NB4 (cell line): ENCODE results near the gene ZNF747.

ENCODE experiments used
- DNase-seq: peaks from one replicate; pipeline ENCODE4 v3.0.0; 2010; ENCODE audit warnings: low read depth
- H3K4me3 ChIP-seq: one replicate; pipeline ENCODE4 v1.5.1; 2011; ENCODE audit warnings: mild to moderate bottlenecking, low read depth, low read length, moderate library complexity
- MAX ChIP-seq: IDR thresholded peaks from 2 replicates; pipeline ENCODE4 v1.6.1; 2011; ENCODE audit warnings: low read depth, low read length
- MYC ChIP-seq: IDR thresholded peaks from 2 replicates; pipeline ENCODE4 v1.6.1; 2011; ENCODE audit warnings: low read depth, low read length
- POLR2A ChIP-seq: IDR thresholded peaks from 2 replicates; pipeline ENCODE4 v1.6.1; 2011; ENCODE audit warnings: mild to moderate bottlenecking; ENCODE audit not compliant: insufficient read length; ENCODE audit errors: extremely low read depth
- TF ChIP-seq, protein P1 (sequence below): IDR thresholded peaks from one replicate; pipeline ENCODE4 v1.5.1; 2012; ENCODE audit warnings: low read depth, low read length

ZNF747 gene

GRCh38 chr16:30534368-30535105, at the start of gene ZNF747:
ZNF747 (minus strand) TSS chr16:30534858; CDS start chr16:30534679, 179 bp downstream.
- peak; percentile 93 for DNase-seq
- no peak; the same call in 1 of the 2 replicates for TF ChIP-seq MYC
- peak; percentile 79 for TF ChIP-seq POLR2A
- TF ChIP-seq MAX, result no peak
- TF ChIP-seq, protein P1, sequence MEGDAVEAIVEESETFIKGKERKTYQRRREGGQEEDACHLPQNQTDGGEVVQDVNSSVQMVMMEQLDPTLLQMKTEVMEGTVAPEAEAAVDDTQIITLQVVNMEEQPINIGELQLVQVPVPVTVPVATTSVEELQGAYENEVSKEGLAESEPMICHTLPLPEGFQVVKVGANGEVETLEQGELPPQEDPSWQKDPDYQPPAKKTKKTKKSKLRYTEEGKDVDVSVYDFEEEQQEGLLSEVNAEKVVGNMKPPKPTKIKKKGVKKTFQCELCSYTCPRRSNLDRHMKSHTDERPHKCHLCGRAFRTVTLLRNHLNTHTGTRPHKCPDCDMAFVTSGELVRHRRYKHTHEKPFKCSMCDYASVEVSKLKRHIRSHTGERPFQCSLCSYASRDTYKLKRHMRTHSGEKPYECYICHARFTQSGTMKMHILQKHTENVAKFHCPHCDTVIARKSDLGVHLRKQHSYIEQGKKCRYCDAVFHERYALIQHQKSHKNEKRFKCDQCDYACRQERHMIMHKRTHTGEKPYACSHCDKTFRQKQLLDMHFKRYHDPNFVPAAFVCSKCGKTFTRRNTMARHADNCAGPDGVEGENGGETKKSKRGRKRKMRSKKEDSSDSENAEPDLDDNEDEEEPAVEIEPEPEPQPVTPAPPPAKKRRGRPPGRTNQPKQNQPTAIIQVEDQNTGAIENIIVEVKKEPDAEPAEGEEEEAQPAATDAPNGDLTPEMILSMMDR, result no peak
- peak within 1 kb of the TSS; percentile 84 for H3K4me3 ChIP-seq

DNA sequence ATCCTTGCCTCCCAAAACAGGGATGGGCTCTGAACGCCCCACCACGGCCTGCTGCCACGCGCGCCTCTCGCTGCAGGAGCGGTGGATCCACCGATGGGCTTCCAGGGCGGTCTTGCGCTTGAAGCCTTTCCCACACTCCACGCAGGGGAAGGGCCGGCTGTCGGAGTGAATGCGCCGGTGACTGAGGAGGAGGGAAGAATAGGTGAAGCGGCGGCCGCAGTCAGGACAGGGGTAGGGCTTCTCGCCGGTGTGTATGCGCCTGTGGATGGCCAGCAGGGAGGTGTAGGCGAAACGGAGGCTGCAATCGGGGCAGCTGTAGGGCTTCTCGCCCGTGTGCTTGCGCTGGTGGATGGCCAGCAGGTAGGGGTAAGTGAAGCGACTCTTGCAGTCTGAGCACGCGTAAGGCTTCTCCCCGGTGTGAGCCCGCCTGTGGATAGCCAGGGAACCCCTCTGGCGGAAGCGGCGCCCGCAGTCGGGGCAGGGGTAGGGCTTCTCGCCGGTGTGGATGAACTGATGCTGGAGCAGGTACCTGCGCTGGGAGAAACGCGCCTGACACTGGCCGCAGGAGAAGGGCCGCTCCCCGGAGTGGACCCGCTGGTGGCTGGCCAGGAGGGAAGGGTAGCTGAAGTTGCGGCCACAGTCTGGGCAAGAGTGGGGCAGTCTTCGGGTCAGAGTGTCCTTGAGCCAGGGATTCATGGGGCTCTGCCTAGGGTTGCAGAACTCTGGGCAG, 48.1 kb upstream of the ZNF747 start:
- no peak overlapping the region for H3K4me3 ChIP-seq
- TF ChIP-seq MYC (no peak), POLR2A (no peak), MAX (no peak)
- TF ChIP-seq, protein P1, result no peak
- no peak for DNase-seq

DNA sequence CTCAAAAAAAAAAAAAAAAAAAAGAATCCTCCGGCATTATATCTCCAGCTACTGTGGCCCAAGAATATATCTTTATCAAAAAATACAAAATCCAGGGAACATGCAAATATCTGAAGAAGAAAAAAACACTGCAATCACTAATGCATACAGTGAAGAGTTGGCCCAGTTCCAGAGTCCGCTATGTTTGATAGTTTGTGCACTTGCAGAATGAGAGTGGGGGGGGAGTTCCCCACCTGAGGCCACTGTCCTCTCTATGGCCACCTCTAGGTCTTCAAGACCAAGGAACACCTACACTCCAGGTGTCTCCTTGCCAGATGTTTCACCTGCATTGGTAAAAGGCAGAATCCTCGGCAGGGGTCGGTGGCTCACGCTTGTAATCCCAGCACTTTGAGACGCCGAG, 46.8 kb upstream of the ZNF747 start:
- DNase-seq, result no peak
- H3K4me3 ChIP-seq, result no peak overlapping the region
- TF ChIP-seq, protein P1, result no peak
- TF ChIP-seq MAX (no peak), POLR2A (no peak), MYC (no peak)

- TF ChIP-seq MAX (no peak), POLR2A (no peak), MYC (no peak)
- TF ChIP-seq, protein P1, result no peak
These were observed 40.0 kb upstream of the ZNF747 start for GRCh38 chr16:30574678-30575077.

DNA sequence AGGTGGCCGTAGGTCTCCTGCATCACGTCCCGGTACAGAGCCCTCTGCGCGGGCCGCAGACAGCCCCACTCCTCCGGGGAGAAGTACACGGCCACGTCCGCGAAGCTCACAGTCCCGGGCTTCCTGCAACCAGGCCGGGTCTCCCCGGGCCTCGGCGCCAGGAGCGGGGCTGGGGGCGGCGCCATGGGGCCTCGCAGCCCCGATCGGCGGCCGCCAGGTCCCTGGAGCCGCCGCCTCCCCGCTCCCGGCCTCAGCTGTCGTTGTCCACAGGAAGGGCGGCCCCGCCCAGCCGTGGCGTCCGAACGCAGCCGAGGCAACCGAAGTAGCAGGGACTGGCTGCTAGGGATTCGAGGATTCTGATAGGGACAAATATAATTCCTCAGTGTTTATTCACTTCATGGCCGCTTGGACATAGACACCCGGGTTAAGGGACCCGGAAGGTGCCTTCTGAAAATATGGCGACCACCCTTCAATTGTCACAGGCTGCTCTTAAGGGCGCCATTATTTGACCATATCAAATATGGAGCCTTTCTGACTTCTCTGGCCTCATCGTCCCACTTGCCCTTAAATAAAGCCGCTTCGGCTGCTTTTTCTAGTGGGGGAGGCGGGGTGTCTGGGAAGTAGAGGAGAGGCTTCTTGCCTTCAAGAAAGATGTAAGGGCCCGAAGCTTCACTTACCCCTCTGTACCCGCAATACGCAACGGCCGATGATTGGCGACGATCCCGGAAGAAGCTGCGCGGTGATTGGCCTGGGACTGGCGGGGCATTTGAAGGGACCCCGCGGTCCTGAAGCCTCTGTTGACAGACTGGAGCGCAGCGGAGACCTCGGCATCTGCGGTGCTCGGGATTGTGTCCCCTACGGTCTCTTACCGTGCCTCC, 37.0 kb upstream of the ZNF747 start, which contains the start of gene ZNF688:
ZNF688 (minus strand) TSS at position 270 of the 878 bp plus-strand sequence; CDS start at position 185, 85 bp downstream.
- peak within 1 kb of the TSS; percentile 85 for H3K4me3 ChIP-seq
- peak; percentile 98 for DNase-seq
- peak; percentile 51 for TF ChIP-seq POLR2A
- TF ChIP-seq, protein P1, result no peak
- peak; percentile 55; the same call in 1 of the 2 replicates for TF ChIP-seq MAX
- peak; percentile 13; the same call in 1 of the 2 replicates for TF ChIP-seq MYC

More at GRCh38 chr16:30574678-30575077, 40.0 kb upstream of the ZNF747 start:
- H3K4me3 ChIP-seq, result no peak overlapping the region
- no peak for DNase-seq
